Prostate gland (tissue), 2 donors: ENCODE data around the gene AP2B1. TPM values are rescaled to one million over a fixed set of nuclear protein-coding genes. Genes with fewer than 3 reads are reported as not detected.

Source experiments
- DNase-seq: peaks from one replicate; pipeline ENCODE4 v3.0.0-alpha.2; 2019; ENCODE audit warnings: low spot score
- H3K27ac ChIP-seq, 2 donors: fragments of 200-600 bp; sonication (generic); 2 replicates each; pipeline ENCODE4 v1.5.1; 2017 to 2019
- H3K27me3 ChIP-seq: fragments of 200-600 bp; sonication (generic); replicated peaks from 2 replicates; pipeline ENCODE4 v1.5.1; 2019; ENCODE audit not compliant: insufficient read depth
- H3K36me3 ChIP-seq, 2 donors: fragments of 200-600 bp; sonication (generic); 1 replicate in 1 of 2; 2 replicates in 1 of 2; pipeline versions ENCODE4 v1.5.1 to v1.8.1; 2017 to 2019
- H3K4me1 ChIP-seq: fragments of 200-600 bp; sonication (generic); replicated peaks from 2 replicates; pipeline ENCODE4 v1.5.1; 2019
- H3K4me3 ChIP-seq, 2 donors: fragments of 200-600 bp; sonication (generic); 2 replicates each; pipeline ENCODE4 v1.5.1; 2017 to 2019
- H3K9me3 ChIP-seq: fragments of 200-600 bp; sonication (generic); 2 replicates; pipeline ENCODE4 v1.5.1; 2017
- CTCF ChIP-seq, 4 experiments: fragments of 200-600 bp in 2 of 4; fragments of 450-650 bp in 2 of 4; sonication (generic) in 2 of 4; IDR thresholded peaks; 1 replicate in 3 of 4; 2 replicates in 1 of 4; pipeline ENCODE4 v1.5.1; 2016 to 2019; ENCODE audit warnings: antibody characterized with exemption in 4 of 4, mild to moderate bottlenecking in 2 of 4, moderate library complexity in 2 of 4
- POLR2A ChIP-seq: fragments of 450-650 bp; IDR thresholded peaks from one replicate; pipeline ENCODE4 v1.6.1; 2016; ENCODE audit warnings: antibody characterized with exemption, mild to moderate bottlenecking
- POLR2AphosphoS5 ChIP-seq: sonication (generic); formaldehyde crosslinking; IDR thresholded peaks from one replicate; pipeline ENCODE4 v1.6.1; 2017; ENCODE audit warnings: antibody characterized with exemption
- WGBS: methylation state at CpG from one replicate; pipeline ENCODE4 v1.1.5; 2018; 5-methylcytosine and 5-hydroxymethylcytosine counted together
- intact Hi-C: fragments of 100-400 bp; cut with DNase I; formaldehyde crosslinking; loops from one replicate; pipeline ENCODE4 v1.14.2; 2022
- total RNA-seq, 2 donors: library from RNA; depleted of rRNA; stranded (reverse); fragments of >200 nt; gene quantifications; one replicate each; pipeline ENCODE4 v1.1.0, GENCODE V29; 2016

AP2B1 gene
- total RNA-seq, 2 donors from 2014 or later, result 66.8 to 92.9 TPM

- Histone ChIP-seq H3K36me3 (no peaks in the 10 kb centered on the region), H3K27me3 (no peaks in the 10 kb centered on the region), H3K9me3 (no peaks in the 10 kb centered on the region), H3K27ac (no peak overlapping the region), H3K4me3 (no peak overlapping the region), H3K4me1 (no peaks in the 10 kb centered on the region)
- intact Hi-C loops, result no loop called here
- DNase-seq, result no peak
- TF ChIP-seq POLR2A, result no peak
- TF ChIP-seq CTCF (IDR thresholded peaks at IDR 0.05), result no peak
- TF ChIP-seq POLR2AphosphoS5, result no peak
- 92% methylated on average over 2 of the region's 2 CpGs for WGBS
Measured at GRCh38 chr17:35666967-35667532, 79.9 kb downstream of the AP2B1 start.

GRCh38 chr17:35668802-35669201 is 81.7 kb downstream of the AP2B1 start:
- no peak overlapping the region for H3K4me3 ChIP-seq
- TF ChIP-seq POLR2AphosphoS5, result no peak
- no peak for TF ChIP-seq CTCF (IDR thresholded peaks at IDR 0.05)
- TF ChIP-seq POLR2A, result no peak
- intact Hi-C loops, result no loop called here
- no peak overlapping the region for H3K27ac ChIP-seq
- DNase-seq, result no peak
- no peaks in the 10 kb centered on the region for H3K27me3 ChIP-seq
- no peaks in the 10 kb centered on the region for H3K4me1 ChIP-seq
- no peaks in the 10 kb centered on the region for H3K36me3 ChIP-seq
- 66% methylated on average over 4 of the region's 4 CpGs for WGBS
- no peaks in the 10 kb centered on the region for H3K9me3 ChIP-seq

- intact Hi-C loops, result no loop called here
- no peaks in the 10 kb centered on the region for H3K4me1 ChIP-seq
Measured at GRCh38 chr17:35674552-35674951, 87.4 kb downstream of the AP2B1 start.

GRCh38 chr17:35676441-35676840 is 89.3 kb downstream of the AP2B1 start:
- intact Hi-C loops, result no loop called here
- DNase-seq, result no peak
- WGBS, result 93% methylated on average over 2 of the region's 2 CpGs
- H3K27ac ChIP-seq, result no peak overlapping the region
- TF ChIP-seq POLR2AphosphoS5 (no peak), POLR2A (no peak), CTCF (IDR thresholded peaks at IDR 0.05) (no peak)
- no peaks in the 10 kb centered on the region for H3K4me1 ChIP-seq
- no peaks in the 10 kb centered on the region for H3K9me3 ChIP-seq
- H3K36me3 ChIP-seq, result peaks cover 0 to 6% of the 10 kb centered on the region in 2 donors
- no peak overlapping the region for H3K4me3 ChIP-seq
- no peaks in the 10 kb centered on the region for H3K27me3 ChIP-seq

More at GRCh38 chr17:35674552-35674951, 87.4 kb downstream of the AP2B1 start:
- WGBS, result 95% methylated on average over 5 of the region's 5 CpGs
- no peak for DNase-seq
- H3K27ac ChIP-seq, result no peak overlapping the region
- TF ChIP-seq POLR2A (no peak), CTCF (IDR thresholded peaks at IDR 0.05) (no peak), POLR2AphosphoS5 (no peak)
- no peaks in the 10 kb centered on the region for H3K27me3 ChIP-seq
- peaks cover 0 to 6% of the 10 kb centered on the region in 2 donors for H3K36me3 ChIP-seq
- no peaks in the 10 kb centered on the region for H3K9me3 ChIP-seq
- no peak overlapping the region for H3K4me3 ChIP-seq

- H3K27ac ChIP-seq, result no peak overlapping the region
- no peak for TF ChIP-seq POLR2A
- no peak for TF ChIP-seq POLR2AphosphoS5
- no peak for TF ChIP-seq CTCF (IDR thresholded peaks at IDR 0.05)
- intact Hi-C loops, result no loop called here
Measured at GRCh38 chr17:35679007-35679682, 92.0 kb downstream of the AP2B1 start.

More at GRCh38 chr17:35679007-35679682, 92.0 kb downstream of the AP2B1 start:
- peaks cover 0 to 4% of the 10 kb centered on the region in 2 donors for H3K36me3 ChIP-seq
- no peaks in the 10 kb centered on the region for H3K27me3 ChIP-seq
- no peaks in the 10 kb centered on the region for H3K4me1 ChIP-seq
- WGBS, result 96% methylated on average over 2 of the region's 2 CpGs
- H3K9me3 ChIP-seq, result no peaks in the 10 kb centered on the region
- no peak overlapping the region for H3K4me3 ChIP-seq
- no peak for DNase-seq
